HepG2 (cell line): Measurements from ENCODE around the gene MTHFD1L. TPM values are rescaled to one million over a fixed set of nuclear protein-coding genes. Genes with fewer than 3 reads are reported as not detected.
A peak's percentile ranks its signal among the peaks of the same experiment; 100 is the strongest.

Experiments used
- ATAD3A ChIP-seq: sonication (generic); formaldehyde crosslinking; IDR thresholded peaks from 2 replicates; pipeline ENCODE4 v1.4.0; 2020; ENCODE audit warnings: missing genetic modification reagents
- ATF7 ChIP-seq, 2 experiments: fragments of 450-650 bp in 1 of 2; sonication (generic) in 1 of 2; formaldehyde crosslinking in 1 of 2; IDR thresholded peaks; 2 replicates each; pipeline versions ENCODE4 v1.4.0 to v1.6.1; 2016 to 2020; ENCODE audit warnings: antibody characterized with exemption in 1 of 2, mild to moderate bottlenecking in 1 of 2, missing genetic modification reagents in 1 of 2
- GATAD2A ChIP-seq: IDR thresholded peaks from 2 replicates; pipeline ENCODE4 v1.6.1; 2016
- HHEX ChIP-seq: IDR thresholded peaks from 2 replicates; pipeline ENCODE4 v1.6.1; 2016; ENCODE audit warnings: control low read depth
- HOXA3 ChIP-seq: sonication (generic); formaldehyde crosslinking; IDR thresholded peaks from 2 replicates; pipeline ENCODE4 v1.5.0; 2020; ENCODE audit warnings: missing genetic modification reagents
- KAT7 ChIP-seq: IDR thresholded peaks from 2 replicates; pipeline ENCODE4 v1.6.1; 2018; ENCODE audit warnings: borderline replicate concordance, missing compliant biosample characterization
- MAFK ChIP-seq, 2 experiments: IDR thresholded peaks in 1 of 2; conservative IDR thresholded peaks in 1 of 2; 2 replicates each; pipeline ENCODE4 v1.6.1; 2011; ENCODE audit warnings: improper control_type of control experiment in 2 of 2, low read length in 2 of 2
- PHF8 ChIP-seq: sonication (generic); formaldehyde crosslinking; IDR thresholded peaks from 2 replicates; pipeline ENCODE4 v1.5.0; 2020; ENCODE audit warnings: missing genetic modification reagents
- RARA ChIP-seq: IDR thresholded peaks from 2 replicates; pipeline ENCODE4 v1.6.1; 2016; ENCODE audit warnings: missing genetic modification reagents, missing compliant biosample characterization
- REL ChIP-seq: sonication (generic); formaldehyde crosslinking; conservative IDR thresholded peaks from 2 replicates; pipeline ENCODE4 v1.8.0; 2022; ENCODE audit warnings: mild to moderate bottlenecking, missing genetic modification reagents, moderate library complexity
- SMYD3 ChIP-seq: sonication (generic); formaldehyde crosslinking; IDR thresholded peaks from 2 replicates; pipeline ENCODE4 v1.8.1; 2023; ENCODE audit warnings: mild to moderate bottlenecking, missing genetic modification reagents
- TAF1 ChIP-seq: sonication (generic); formaldehyde crosslinking; IDR thresholded peaks from 2 replicates; pipeline ENCODE4 v1.4.0; 2020; ENCODE audit warnings: missing genetic modification reagents
- TEAD2 ChIP-seq: sonication (generic); formaldehyde crosslinking; IDR thresholded peaks from 2 replicates; pipeline ENCODE4 v1.9.0; 2021; ENCODE audit warnings: missing genetic modification reagents
- TEAD3 ChIP-seq: optimal IDR thresholded peaks from 2 replicates; pipeline ENCODE3; 2016; ENCODE audit warnings: borderline replicate concordance
- ZNF598 ChIP-seq: sonication (generic); formaldehyde crosslinking; IDR thresholded peaks from 2 replicates; pipeline ENCODE4 v1.5.1; 2020; ENCODE audit warnings: mild to moderate bottlenecking, missing genetic modification reagents, borderline replicate concordance
- ZNF646 ChIP-seq: sonication (generic); formaldehyde crosslinking; IDR thresholded peaks from 2 replicates; pipeline ENCODE4 v1.9.0; 2021; ENCODE audit warnings: mild to moderate bottlenecking, missing genetic modification reagents
- ZNF670 ChIP-seq: sonication (generic); formaldehyde crosslinking; IDR thresholded peaks from 2 replicates; pipeline ENCODE4 v1.8.0; 2022; ENCODE audit warnings: mild to moderate bottlenecking, missing genetic modification reagents, borderline replicate concordance
- polyA plus RNA-seq, 8 experiments: library from polyadenylated mRNA; depleted of rRNA in 3 of 8; stranded (reverse) in 7 of 8; unstranded in 1 of 8; fragments of >200 nt; fragmentation: Illumina TruSeq in 4 of 8; extraction: Trizol in 4 of 8; gene quantifications; 2 replicates each; pipeline versions ENCODE4 v1.2.1 to v1.2.3, GENCODE V29; 2011 to 2016; ENCODE audit warnings: low read depth in 4 of 8, missing spikeins in 1 of 8, mixed read lengths in 1 of 8; ENCODE audit not compliant: insufficient read depth in 1 of 8
- total RNA-seq, 5 experiments: library from RNA; depleted of rRNA; stranded (reverse); fragments of >200 nt; fragmentation: Illumina TruSeq; extraction: Trizol; gene quantifications; 2 replicates each; pipeline ENCODE4 v1.2.3, GENCODE V29; 2016; ENCODE audit warnings: low read depth in 1 of 5
- TF ChIP-seq, protein P1 (sequence below): sonication (generic); formaldehyde crosslinking; IDR thresholded peaks from 2 replicates; pipeline ENCODE4 v1.5.1; 2020; ENCODE audit warnings: mild to moderate bottlenecking, missing genetic modification reagents
- TF ChIP-seq, protein P2 (sequence below): sonication (generic); formaldehyde crosslinking; IDR thresholded peaks from 2 replicates; pipeline ENCODE4 v1.8.0; 2022; ENCODE audit warnings: mild to moderate bottlenecking, missing genetic modification reagents; ENCODE audit not compliant: insufficient replicate concordance

The MTHFD1L gene
- total and polyA plus RNA-seq, 2 of the 13 experiments (the other 11 are each of a cell fraction or from before 2014, with no cell fraction given) = 24.0 to 39.6 TPM

DNA sequence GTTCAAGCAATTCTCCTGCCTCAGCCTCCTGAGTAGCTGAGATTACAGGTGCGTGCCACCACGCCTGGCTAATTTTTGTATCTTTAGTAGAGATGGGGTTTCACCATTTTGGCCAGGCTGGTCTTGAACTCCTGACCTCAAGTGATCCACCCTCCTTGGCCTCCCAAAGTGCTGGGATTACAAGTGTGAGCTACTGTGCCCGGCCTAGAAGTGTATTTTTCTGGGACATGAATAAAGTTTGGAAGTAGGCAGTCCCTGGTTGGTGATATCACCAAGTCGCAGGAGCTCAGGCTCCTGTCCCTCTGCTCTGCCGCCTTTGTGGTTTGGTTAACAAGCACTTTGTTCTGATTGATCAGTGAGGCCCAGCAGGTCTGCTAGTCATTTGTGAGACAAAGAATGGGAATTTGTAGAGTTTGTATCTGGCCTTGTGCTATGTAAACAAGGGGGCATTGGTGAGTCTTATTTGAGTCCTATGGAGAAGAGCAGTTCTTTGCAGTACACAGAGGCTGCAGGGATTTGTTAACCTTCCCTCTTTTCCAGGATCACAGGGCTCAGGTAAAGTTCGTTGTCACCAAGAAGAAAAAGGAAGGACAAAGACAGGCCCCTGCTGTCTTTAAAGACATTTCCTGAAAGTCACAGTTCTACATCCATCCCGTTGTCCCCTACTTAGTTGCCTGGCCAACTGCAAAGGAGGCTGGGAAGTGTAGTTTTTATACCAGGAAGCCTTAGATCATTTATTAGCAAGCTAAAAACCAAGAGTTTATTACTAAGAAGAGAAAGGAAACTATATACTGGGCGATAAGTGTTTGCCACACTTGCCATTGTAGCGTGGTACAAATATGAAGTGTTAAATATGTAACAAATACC lies 13.1 kb downstream of the MTHFD1L start (continued):
- TF ChIP-seq ZNF646 (CRISPR knock-in tag) (no peak), SMYD3 (CRISPR knock-in tag) (no peak), ATAD3A (no peak), TEAD2 (no peak), REL (no peak), ZNF670 (no peak), GATAD2A (CRISPR knock-in tag) (peak; percentile 84), KAT7 (CRISPR knock-in tag) (no peak), RARA (CRISPR knock-in tag) (peak; percentile 30; the same call in 1 of the 2 replicates), HHEX (CRISPR knock-in tag) (peak; percentile 64), TAF1 (no peak), ATF7 (IDR thresholded peaks at IDR 0.05) (0 out of 2 replicates have a peak, but pooled peaks have one; percentile 1), ATF7 (CRISPR knock-in tag; IDR thresholded peaks at IDR 0.05) (no peak), HOXA3 (CRISPR knock-in tag) (peak; percentile 50), ZNF598 (CRISPR knock-in tag) (peak; percentile 61; the same call in 1 of the 2 replicates), TEAD3 (peak; percentile 83), PHF8 (CRISPR knock-in tag) (peak; percentile 8; the same call in 1 of the 2 replicates), MAFK (conservative IDR thresholded peaks at IDR 0.05 in 1 of 2, IDR thresholded peaks at IDR 0.05 in 1 of 2; ENCODE audit: low read length in 2 of 2) (no peak)
- TF ChIP-seq, protein P1, sequence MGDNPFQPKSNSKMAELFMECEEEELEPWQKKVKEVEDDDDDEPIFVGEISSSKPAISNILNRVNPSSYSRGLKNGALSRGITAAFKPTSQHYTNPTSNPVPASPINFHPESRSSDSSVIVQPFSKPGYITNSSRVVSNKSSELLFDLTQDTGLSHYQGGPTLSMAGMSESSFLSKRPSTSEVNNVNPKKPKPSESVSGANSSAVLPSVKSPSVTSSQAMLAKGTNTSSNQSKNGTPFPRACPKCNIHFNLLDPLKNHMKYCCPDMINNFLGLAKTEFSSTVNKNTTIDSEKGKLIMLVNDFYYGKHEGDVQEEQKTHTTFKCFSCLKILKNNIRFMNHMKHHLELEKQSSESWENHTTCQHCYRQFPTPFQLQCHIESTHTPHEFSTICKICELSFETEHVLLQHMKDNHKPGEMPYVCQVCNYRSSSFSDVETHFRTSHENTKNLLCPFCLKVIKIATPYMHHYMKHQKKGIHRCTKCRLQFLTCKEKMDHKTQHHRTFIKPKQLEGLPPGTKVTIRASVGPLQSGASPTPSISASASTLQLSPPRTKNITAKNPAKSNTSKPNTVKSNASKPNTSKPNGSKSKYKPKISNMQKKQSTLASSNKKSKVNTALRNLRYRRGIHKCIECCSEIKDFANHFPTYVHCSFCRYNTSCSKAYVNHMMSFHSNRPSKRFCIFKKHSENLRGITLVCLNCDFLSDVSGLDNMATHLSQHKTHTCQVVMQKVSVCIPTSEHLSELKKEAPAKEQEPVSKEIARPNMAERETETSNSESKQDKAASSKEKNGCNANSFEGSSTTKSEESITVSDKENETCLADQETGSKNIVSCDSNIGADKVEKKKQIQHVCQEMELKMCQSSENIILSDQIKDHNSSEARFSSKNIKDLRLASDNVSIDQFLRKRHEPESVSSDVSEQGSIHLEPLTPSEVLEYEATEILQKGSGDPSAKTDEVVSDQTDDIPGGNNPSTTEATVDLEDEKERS (CRISPR knock-in tag) = no peak; the same call in 1 of the 2 replicates
- TF ChIP-seq, protein P2, sequence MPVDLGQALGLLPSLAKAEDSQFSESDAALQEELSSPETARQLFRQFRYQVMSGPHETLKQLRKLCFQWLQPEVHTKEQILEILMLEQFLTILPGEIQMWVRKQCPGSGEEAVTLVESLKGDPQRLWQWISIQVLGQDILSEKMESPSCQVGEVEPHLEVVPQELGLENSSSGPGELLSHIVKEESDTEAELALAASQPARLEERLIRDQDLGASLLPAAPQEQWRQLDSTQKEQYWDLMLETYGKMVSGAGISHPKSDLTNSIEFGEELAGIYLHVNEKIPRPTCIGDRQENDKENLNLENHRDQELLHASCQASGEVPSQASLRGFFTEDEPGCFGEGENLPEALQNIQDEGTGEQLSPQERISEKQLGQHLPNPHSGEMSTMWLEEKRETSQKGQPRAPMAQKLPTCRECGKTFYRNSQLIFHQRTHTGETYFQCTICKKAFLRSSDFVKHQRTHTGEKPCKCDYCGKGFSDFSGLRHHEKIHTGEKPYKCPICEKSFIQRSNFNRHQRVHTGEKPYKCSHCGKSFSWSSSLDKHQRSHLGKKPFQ = no peak
